IPS-18a (cell line): ENCODE data around the gene RBM23.

ENCODE experiments used
- H3K27ac ChIP-seq: one replicate; pipeline ENCODE4 v1.5.1; 2013; ENCODE audit warnings: low read length
- H3K27me3 ChIP-seq: one replicate; pipeline ENCODE4 v1.6.1; 2013; ENCODE audit warnings: mild to moderate bottlenecking, low read length; ENCODE audit not compliant: control insufficient read depth, insufficient read depth
- H3K36me3 ChIP-seq: one replicate; pipeline ENCODE4 v1.6.1; 2013; ENCODE audit warnings: low read depth, low read length; ENCODE audit not compliant: control insufficient read depth
- H3K4me1 ChIP-seq: one replicate; pipeline ENCODE4 v1.6.1; 2013; ENCODE audit warnings: low read depth, low read length; ENCODE audit not compliant: control insufficient read depth
- H3K4me3 ChIP-seq: one replicate; pipeline ENCODE4 v1.5.1; 2013; ENCODE audit warnings: low read length
- H3K9ac ChIP-seq: one replicate; pipeline ENCODE4 v1.6.1; 2013; ENCODE audit warnings: mild to moderate bottlenecking, low read length, moderate library complexity
- H3K9me3 ChIP-seq: one replicate; pipeline ENCODE4 v1.6.1; 2013; ENCODE audit warnings: low read depth, low read length; ENCODE audit not compliant: control insufficient read depth

The RBM23 gene

DNA sequence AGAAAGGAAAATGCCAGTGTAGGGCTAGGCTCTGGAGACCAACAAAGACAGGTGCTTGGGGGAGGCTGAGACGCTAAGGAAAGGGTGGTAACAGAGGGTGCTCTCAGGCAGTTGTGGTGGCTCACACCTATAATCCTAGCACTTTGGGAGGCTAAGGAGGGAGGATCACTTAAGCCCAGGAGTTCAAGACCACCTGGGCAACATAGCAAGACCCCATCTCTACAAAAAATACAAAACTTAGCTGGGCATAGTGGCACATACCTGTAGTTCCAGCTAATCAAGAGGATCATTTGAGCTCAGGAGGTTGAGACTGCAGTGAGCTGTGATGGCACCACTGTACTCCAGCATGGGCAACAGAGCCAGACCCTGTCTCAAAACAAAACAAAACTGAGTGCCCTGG is 23.5 kb downstream of the RBM23 start:
- H3K27ac ChIP-seq, result no peak overlapping the region

DNA sequence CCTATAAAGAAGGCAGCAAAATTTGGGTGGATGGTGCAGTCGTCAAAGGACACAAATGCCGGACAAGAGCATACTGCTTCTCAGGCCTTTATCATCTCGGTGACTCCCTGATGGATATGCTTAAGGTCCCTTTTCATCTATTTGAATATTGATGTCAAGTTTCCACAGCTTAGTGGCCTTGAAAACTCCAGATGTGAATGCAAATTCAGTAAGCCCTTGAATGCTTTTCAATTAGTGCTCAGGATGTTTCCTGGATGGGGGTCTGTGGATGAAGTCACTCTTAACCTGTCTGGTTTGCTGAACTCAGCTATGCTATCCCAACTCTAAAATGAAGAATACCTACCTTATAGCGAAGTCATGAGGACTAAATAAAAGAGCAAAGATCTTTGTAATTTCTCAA is 25.2 kb downstream of the RBM23 start:
- H3K9ac ChIP-seq, result no peak overlapping the region
- H3K27ac ChIP-seq, result no peak overlapping the region
- H3K4me1 ChIP-seq, result no peaks in the 10 kb centered on the region
- peaks cover 26% of the 10 kb centered on the region for H3K27me3 ChIP-seq
- no peaks in the 10 kb centered on the region for H3K36me3 ChIP-seq
- no peaks in the 10 kb centered on the region for H3K9me3 ChIP-seq
- no peak overlapping the region for H3K4me3 ChIP-seq

More for the DNA sequence above, 23.5 kb downstream of the RBM23 start:
- no peaks in the 10 kb centered on the region for H3K9me3 ChIP-seq
- no peak overlapping the region for H3K9ac ChIP-seq
- H3K4me1 ChIP-seq, result peaks cover 11% of the 10 kb centered on the region
- H3K27me3 ChIP-seq, result peaks cover 30% of the 10 kb centered on the region
- no peaks in the 10 kb centered on the region for H3K36me3 ChIP-seq
- no peak overlapping the region for H3K4me3 ChIP-seq

DNA sequence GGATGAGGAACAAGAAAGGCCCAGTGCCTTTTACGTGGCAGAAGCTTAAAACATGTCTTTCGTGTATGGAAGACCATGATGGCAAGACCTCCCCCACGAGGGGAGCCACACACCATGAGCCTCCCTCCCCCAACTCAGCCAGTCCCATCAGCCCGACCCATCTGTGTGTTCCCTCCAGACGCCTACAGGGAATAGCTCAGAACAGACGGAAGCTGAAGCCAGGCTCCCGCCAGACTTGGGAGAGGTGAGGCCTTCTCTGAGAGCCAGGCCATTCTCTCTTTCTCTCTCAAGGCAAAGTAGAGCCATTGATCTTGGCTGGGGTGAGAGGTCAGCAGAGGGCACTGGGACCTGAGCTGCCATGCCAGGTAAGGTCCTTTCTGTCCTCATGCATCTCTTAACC is 26.5 kb downstream of the RBM23 start:
- no peak overlapping the region for H3K4me3 ChIP-seq
- peaks cover 14% of the 10 kb centered on the region for H3K27me3 ChIP-seq

DNA sequence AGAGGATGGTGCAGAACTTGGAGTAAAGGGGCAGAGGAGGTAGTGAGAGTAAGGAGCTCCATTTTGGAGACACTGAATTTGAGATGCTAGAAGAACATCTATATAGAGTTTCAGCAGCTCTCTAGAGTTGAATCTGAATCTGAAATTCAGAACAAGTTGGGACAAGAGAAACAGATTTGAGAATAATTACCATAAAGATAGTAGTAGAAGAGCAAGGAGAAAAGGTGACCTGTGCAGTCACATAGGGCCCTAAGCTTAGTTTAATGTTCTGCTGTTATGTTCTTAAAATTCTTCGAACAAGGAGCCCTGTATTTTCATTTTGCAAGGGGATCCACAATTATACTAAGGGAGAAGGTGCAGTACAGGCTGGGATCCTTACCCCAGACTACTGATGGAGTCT is 28.5 kb downstream of the RBM23 start:
- peaks cover 9% of the 10 kb centered on the region for H3K4me1 ChIP-seq
- H3K36me3 ChIP-seq, result no peaks in the 10 kb centered on the region
- no peak overlapping the region for H3K4me3 ChIP-seq
- peaks cover 9% of the 10 kb centered on the region for H3K27me3 ChIP-seq
- no peaks in the 10 kb centered on the region for H3K9me3 ChIP-seq
- H3K27ac ChIP-seq, result no peak overlapping the region
- H3K9ac ChIP-seq, result no peak overlapping the region

More for the DNA sequence above, 26.5 kb downstream of the RBM23 start:
- Histone ChIP-seq H3K36me3 (no peaks in the 10 kb centered on the region), H3K9ac (no peak overlapping the region), H3K9me3 (no peaks in the 10 kb centered on the region), H3K27ac (no peak overlapping the region), H3K4me1 (peaks cover 4% of the 10 kb centered on the region)

DNA sequence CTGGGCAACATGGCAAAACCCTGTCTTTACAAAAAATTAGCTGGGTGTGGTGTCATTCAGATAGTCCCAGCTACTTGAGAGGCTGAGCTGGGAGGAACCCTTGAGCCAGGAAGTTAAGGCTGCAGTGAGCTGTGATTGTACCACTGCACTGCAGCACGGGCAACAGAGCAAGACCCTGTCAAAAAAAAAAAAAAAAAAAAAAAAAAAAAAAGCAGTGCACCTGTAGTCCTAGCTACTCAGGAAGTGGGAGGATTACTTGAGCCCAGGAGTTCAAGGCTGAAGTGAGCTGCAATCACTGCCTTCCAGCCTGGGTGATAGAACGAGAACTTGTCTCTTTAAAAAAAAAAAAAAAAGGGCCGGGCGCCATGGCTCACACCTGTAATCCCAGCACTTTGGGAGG is 30.3 kb downstream of the RBM23 start:
- no peak overlapping the region for H3K9ac ChIP-seq
- H3K4me3 ChIP-seq, result no peak overlapping the region

DNA sequence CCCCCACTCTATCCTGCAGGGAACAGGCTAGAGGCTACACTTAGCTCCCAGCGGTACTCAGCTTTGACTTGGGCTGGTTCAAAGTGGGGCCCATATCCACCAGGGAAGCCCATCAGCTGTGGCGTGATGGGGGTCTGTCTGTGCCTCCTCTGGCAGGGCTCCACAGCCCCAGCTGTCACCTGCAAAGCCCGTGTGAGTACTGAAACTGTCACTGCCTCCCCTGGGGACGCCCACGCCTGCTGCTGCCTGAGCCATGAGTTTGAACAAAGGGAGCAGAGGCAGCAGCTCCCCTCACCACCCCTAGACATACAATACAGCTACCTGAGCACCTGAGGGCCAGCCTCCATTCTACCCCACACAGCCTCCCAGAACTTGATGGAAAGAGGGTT is 31.0 kb downstream of the RBM23 start:
- no peak overlapping the region for H3K9ac ChIP-seq
- peak overlapping the region; percentile 90 for H3K4me3 ChIP-seq
- no peaks in the 10 kb centered on the region for H3K36me3 ChIP-seq
- no peak overlapping the region for H3K27ac ChIP-seq
- H3K4me1 ChIP-seq, result peaks cover 18% of the 10 kb centered on the region
- H3K9me3 ChIP-seq, result no peaks in the 10 kb centered on the region
- H3K27me3 ChIP-seq, result peaks cover 24% of the 10 kb centered on the region

More for the DNA sequence above, 30.3 kb downstream of the RBM23 start:
- no peaks in the 10 kb centered on the region for H3K36me3 ChIP-seq
- peaks cover 24% of the 10 kb centered on the region for H3K27me3 ChIP-seq
- peaks cover 12% of the 10 kb centered on the region for H3K4me1 ChIP-seq
- no peaks in the 10 kb centered on the region for H3K9me3 ChIP-seq
- no peak overlapping the region for H3K27ac ChIP-seq

DNA sequence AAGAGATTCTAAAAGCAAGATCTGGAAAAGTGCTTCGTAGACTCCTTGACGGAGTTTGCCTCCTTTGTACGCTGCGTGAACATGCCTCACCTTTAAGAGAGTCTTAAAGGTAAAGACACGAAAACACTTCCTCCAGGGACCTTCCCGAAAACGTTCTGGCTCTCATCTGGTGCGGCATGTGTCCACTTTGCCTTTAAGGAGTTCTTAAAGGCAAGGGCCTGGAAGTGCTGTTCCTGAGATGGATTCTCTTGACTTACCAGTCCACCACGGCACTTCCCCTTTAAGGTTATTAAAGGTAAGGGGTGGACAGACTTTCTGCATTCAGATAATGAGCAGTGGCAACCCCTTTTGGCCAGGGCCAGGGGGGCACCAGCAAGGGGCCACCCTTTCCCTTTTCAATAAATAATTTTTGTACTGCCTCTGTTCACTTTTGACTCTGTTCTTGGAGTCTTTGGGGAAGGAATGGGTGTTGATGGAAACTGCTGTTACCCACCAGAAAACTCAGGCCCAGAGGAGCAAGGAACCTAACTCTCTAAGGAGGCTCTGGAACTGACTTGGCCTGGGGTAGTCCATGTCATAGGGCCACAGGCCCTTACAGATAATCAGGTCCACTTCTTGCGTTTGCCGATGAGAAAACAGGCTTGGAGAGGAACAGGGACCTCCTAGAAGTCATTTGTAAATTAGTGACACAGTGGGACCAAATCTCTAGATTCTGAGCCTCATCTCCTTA is 31.5 kb downstream of the RBM23 start:
- no peaks in the 10 kb centered on the region for H3K9me3 ChIP-seq
- peaks cover 24% of the 10 kb centered on the region for H3K27me3 ChIP-seq
- H3K36me3 ChIP-seq, result no peaks in the 10 kb centered on the region
- H3K27ac ChIP-seq, result peak overlapping the region; percentile 78
- H3K9ac ChIP-seq, result peak overlapping the region; percentile 89
- peak overlapping the region; percentile 90 for H3K4me3 ChIP-seq
- peaks cover 20% of the 10 kb centered on the region for H3K4me1 ChIP-seq

DNA sequence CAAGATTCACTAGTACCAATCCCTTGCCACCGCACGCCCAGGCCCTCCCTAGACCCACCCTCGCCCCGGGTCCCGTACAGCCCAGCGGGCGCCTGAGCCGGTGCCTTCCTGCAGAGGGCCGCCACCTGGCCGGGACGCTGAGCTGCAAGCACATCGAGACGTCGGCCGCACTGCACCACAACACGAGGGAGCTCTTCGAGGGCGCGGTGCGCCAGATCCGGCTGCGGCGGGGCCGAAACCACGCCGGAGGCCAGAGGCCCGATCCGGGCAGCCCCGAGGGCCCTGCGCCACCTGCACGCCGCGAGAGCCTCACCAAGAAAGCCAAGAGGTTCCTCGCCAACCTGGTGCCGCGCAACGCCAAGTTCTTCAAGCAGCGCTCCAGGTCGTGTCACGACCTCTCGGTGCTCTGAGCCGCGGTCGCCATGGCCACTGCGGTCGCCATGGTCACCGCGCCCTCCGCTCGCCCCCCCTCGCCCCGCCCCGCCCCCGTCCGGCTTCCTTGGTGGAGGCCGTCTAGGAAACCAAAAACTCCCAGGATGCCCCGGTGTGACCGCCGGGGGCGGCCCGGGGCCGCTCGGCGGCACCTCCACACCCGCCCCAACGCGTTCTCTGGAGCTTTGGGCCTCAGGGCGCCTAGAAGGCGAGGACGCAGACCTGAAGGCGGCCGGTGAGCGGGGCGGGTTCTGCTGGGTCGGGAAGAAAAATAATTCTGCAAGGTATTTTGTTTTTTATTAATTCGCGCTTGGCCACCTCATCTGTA is 32.3 kb downstream of the RBM23 start:
- H3K27me3 ChIP-seq, result peaks cover 24% of the 10 kb centered on the region
- peaks cover 20% of the 10 kb centered on the region for H3K4me1 ChIP-seq
- no peaks in the 10 kb centered on the region for H3K9me3 ChIP-seq
- H3K27ac ChIP-seq, result peak overlapping the region; percentile 78
- peak overlapping the region; percentile 90 for H3K4me3 ChIP-seq
- no peaks in the 10 kb centered on the region for H3K36me3 ChIP-seq
- peak overlapping the region; percentile 89 for H3K9ac ChIP-seq

DNA sequence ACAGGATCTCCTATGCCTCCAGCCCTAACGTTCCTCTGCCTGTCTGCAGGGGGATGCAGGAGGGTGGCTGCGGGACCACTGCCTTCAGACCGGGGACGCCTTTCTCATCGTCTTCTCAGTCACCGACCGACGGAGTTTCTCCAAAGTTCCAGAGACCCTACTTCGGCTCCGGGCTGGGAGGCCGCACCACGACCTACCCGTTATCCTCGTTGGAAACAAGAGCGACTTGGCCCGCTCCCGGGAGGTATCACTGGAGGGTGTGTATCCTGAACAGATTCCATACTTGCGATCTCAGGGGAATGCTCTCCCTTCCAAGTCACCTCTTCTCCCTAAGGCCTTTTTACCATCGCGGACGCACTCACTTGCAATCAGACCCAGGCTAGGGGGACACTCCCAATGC is 33.0 kb downstream of the RBM23 start:
- H3K4me1 ChIP-seq, result peaks cover 20% of the 10 kb centered on the region
- H3K27ac ChIP-seq, result no peak overlapping the region
- H3K27me3 ChIP-seq, result peaks cover 24% of the 10 kb centered on the region
- H3K9ac ChIP-seq, result peak overlapping the region; percentile 89
- no peaks in the 10 kb centered on the region for H3K9me3 ChIP-seq
- H3K4me3 ChIP-seq, result peak overlapping the region; percentile 90
- H3K36me3 ChIP-seq, result no peaks in the 10 kb centered on the region

DNA sequence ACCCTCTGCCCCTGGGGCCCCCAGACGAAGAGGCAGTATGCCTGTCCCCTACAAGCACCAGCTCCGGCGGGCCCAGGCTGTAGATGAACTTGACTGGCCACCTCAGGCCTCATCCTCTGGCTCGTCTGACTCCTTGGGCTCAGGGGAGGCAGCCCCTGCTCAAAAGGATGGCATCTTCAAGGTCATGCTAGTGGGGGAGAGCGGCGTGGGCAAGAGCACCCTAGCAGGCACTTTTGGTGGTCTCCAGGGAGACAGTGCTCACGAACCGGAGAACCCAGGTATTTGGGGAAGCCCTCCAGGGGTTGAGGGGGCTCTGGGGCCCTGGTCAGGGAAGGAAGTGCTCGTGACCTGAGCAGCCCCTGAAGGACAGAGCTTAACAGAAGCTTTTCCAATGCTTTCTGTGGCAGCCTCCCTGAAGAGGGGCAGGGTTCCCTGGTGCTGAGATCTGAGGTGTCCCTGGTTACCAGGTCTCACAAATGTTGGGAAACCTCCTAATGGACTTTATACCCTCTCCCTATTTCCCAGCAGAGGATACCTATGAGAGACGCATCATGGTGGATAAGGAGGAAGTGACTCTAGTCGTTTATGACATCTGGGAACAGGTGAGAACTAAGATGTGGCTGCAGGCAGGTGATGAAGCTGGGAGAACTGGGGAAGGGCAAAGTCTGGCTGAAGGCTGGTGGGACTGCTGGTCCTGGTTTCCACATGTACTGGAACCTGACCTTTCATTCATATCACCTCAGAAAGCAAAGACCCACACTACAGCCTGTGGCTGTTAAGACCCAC is 34.0 kb downstream of the RBM23 start:
- Histone ChIP-seq H3K4me1 (peaks cover 20% of the 10 kb centered on the region), H3K4me3 (no peak overlapping the region), H3K36me3 (no peaks in the 10 kb centered on the region), H3K27ac (no peak overlapping the region), H3K27me3 (peaks cover 24% of the 10 kb centered on the region), H3K9ac (no peak overlapping the region), H3K9me3 (no peaks in the 10 kb centered on the region)

DNA sequence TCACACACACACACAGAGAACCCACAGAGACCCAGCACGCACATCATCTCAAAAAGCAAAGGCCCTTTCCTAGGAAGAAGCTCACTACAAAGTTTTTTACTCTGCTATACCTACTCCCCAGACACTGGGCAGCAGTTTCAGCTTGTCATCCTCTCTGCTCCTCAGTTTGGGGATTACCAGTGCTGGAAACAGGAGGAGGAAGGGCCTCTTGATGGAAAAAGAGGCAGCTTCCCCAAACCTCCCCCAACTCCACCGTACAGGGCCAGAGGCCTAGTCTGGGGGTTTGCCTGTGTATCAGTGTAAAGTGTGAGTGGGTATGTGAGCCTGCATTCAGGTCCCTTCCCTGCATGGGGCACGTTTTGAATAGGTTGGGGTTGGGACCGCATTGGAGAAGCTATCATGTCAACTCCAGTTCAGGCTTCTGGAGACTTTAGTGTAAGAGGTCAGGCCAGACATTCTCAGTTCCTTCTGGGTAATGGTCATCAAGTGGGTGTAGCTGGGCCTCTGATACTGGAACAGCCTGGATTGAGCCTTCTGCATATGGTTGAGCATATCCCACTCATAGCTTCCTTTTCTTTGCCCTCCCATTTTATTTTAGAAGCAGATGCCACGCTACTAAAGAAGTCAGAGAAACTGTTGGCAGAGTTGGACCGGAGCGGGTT is 34.7 kb downstream of the RBM23 start:
- H3K4me3 ChIP-seq, result peak overlapping the region; percentile 55
- H3K27ac ChIP-seq, result no peak overlapping the region
- no peak overlapping the region for H3K9ac ChIP-seq
- H3K9me3 ChIP-seq, result no peaks in the 10 kb centered on the region
- H3K36me3 ChIP-seq, result no peaks in the 10 kb centered on the region
- peaks cover 20% of the 10 kb centered on the region for H3K4me1 ChIP-seq
- H3K27me3 ChIP-seq, result peaks cover 24% of the 10 kb centered on the region
